ENCODE measurements around the gene HNRNPUL1. TPM values are rescaled to one million over a fixed set of nuclear protein-coding genes. Genes with fewer than 3 reads are reported as not detected.
A peak's percentile ranks its signal among the peaks of the same experiment; 100 is the strongest.

Gene HNRNPUL1
- total RNA-seq, 2 experiments from 2014 or later, result 298 to 301 TPM

DNA sequence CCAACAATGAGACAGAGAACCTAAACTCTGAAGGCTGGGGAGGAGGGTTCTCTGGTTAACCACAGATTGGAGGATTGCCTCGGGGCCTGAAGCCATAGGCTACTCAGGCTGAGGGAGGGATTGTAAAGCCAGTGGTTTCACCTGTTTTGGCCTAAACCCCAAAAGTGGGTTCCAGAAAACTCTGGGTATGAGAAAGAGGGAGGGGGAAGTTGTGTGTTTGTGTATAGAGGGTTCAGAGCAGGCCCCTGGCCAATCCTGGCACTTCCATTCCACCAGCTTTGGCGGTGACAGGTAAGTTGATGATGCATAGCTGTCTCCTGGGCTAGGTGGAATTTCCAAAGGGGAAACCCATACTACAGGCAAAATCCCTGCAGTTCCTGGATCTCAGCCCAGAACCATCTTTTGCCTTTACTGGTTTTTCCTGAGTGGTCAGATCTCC lies 32.3 kb downstream of the HNRNPUL1 start:
- Mint-ChIP-seq H3K4me1 (ENCODE audit: low read depth) (peaks cover 67% of the 10 kb centered on the region), H3K9me3 (no peaks in the 10 kb centered on the region), H3K27ac (peak overlapping the region; percentile 80), H3K36me3 (ENCODE audit: low read depth) (peaks cover 72% of the 10 kb centered on the region), H3K27me3 (ENCODE audit: low read depth) (no peaks in the 10 kb centered on the region), H3K4me3 (no peak overlapping the region)
- CTCF ChIA-PET, result interaction anchor here (1.4 kb wide), 1 partner anchor 12 kb away, joined by 3 read pairs; no protein-coding TSS in a partner anchor
- intact Hi-C loops (cut with micrococcal nuclease), result no loop called here
- no peak for DNase-seq

DNA sequence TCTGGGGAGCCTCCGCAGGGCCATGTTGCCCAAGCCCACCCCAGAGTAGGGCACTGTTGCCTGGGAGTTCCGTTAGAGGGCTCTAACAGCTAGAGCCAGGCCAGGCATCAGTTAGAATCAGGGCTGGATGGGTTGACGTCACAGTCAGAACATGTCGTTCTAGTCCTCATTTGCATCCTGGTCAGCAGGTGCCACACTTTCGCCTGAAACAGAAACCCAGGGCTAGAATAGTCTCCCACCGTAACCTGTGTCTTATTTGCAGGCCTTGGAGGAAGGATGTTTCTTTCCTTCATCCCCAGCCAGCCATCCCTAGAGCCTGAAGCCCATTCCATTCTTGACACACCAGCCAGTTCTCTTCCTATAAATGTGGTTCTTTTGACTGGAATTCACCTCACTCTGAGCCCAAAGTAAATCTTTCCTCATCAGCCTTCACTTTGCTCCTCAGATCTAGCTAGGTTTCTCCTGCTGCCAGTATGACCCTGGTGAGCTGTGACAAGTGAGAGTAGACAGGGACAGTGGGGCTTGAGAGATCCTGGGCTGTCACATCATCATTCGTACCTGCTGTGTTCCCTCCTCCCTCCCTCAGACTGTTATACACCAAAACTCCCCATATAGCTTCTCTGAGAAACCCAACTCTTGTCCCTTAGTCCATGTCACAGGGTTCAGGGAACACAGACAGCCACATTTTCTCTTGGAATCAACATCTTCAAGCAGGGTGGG lies 33.6 kb downstream of the HNRNPUL1 start:
- DNase-seq, result no peak
- intact Hi-C loops (cut with micrococcal nuclease), result no loop called here

DNA sequence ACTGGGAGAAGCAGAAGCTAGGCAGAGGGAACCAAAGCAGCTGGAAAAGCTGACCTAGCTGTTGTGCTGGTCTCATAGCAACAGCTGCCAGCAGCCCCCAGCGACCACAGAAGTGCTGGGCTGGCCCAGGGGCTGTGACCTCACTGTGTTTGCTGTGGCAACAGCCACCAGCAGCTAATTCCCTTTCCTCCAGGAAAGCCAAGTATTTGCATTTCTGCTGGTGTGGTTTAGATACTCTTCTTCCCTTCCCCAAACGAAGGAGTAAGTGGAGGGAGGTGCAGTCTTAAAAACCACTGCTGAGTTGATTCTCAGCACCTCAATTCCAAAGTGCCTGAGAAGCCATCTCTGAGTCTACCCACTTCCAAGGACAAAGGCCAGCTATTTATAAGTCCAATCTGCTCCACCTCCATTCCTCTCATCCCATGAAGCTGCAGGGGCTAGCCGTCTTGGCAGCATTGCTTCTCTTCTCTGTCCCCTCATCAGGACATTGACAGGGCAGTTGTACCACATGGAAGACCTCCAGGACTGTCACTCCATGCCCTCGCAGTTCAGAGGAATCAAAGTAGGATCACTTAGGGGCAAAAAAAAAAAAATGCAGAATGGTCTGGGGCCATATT lies 34.3 kb downstream of the HNRNPUL1 start:
- H3K9me3 Mint-ChIP-seq, result no peaks in the 10 kb centered on the region
- intact Hi-C loops (cut with micrococcal nuclease), result no loop called here
- DNase-seq, result no peak
- CTCF ChIA-PET, result interaction anchor here (0.5 to 2.3 kb wide), 5 partner anchors 9 to 133 kb away, joined by 3 to 11 read pairs (median 4); no protein-coding TSS in a partner anchor
- H3K27ac Mint-ChIP-seq, result peak overlapping the region; percentile 77
- H3K36me3 Mint-ChIP-seq (ENCODE audit: low read depth), result peaks cover 78% of the 10 kb centered on the region
- peaks cover 87% of the 10 kb centered on the region for H3K4me1 Mint-ChIP-seq (ENCODE audit: low read depth)
- H3K27me3 Mint-ChIP-seq (ENCODE audit: low read depth), result no peaks in the 10 kb centered on the region
- no peak overlapping the region for H3K4me3 Mint-ChIP-seq

More for the DNA sequence above, 33.6 kb downstream of the HNRNPUL1 start:
- Mint-ChIP-seq H3K4me1 (ENCODE audit: low read depth) (peaks cover 80% of the 10 kb centered on the region), H3K4me3 (no peak overlapping the region), H3K27ac (peak overlapping the region; percentile 80), H3K36me3 (ENCODE audit: low read depth) (peaks cover 74% of the 10 kb centered on the region), H3K9me3 (no peaks in the 10 kb centered on the region), H3K27me3 (ENCODE audit: low read depth) (no peaks in the 10 kb centered on the region)
- CTCF ChIA-PET, result interaction anchor here (1.4 to 2.3 kb wide), 3 partner anchors 10 to 93 kb away, joined by 3 to 11 read pairs (median 5); no protein-coding TSS in a partner anchor

DNA sequence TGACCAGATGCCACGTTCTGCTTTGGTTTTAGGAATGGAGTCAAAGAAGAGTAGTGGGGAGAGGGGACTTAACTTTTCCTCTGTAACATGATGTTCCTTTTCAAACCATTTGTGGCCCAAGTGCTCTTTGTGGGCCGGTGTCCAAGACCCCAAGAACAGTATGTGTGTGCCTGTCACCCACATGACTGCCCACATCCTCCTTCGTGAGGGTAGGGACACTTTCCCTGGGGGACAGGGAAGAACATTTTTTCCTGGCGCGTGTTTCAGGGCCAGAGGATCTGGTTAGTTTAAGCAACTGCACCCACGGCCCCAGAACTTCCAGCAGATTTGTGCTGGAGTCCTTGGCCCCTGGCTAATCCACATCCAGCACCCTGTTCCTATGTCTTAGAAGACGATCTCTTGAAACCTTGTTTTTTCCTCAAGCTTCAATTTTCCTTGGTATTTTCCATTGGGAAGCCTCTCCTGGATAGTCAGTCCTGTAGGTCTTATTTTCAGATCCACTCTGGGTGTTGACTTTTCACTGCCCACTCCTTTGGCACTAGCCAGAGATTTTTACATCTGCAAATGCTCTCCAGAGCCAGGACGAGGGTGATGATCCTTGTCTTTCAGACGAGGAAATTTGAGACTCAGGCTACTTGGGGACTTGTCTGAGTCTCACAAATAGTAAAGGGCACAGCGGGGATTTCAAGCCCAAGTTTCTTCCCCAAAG lies 35.0 kb downstream of the HNRNPUL1 start:
- intact Hi-C loops (cut with micrococcal nuclease), result no loop called here
- Mint-ChIP-seq H3K27ac (peak overlapping the region; percentile 54), H3K27me3 (ENCODE audit: low read depth) (no peaks in the 10 kb centered on the region), H3K4me3 (no peak overlapping the region), H3K9me3 (no peaks in the 10 kb centered on the region), H3K4me1 (ENCODE audit: low read depth) (peaks cover 95% of the 10 kb centered on the region), H3K36me3 (ENCODE audit: low read depth) (peaks cover 79% of the 10 kb centered on the region)
- CTCF ChIA-PET, result interaction anchor here (0.5 to 2.3 kb wide), 5 partner anchors 8 to 132 kb away, joined by 3 to 11 read pairs (median 4); no protein-coding TSS in a partner anchor
- no peak for DNase-seq

DNA sequence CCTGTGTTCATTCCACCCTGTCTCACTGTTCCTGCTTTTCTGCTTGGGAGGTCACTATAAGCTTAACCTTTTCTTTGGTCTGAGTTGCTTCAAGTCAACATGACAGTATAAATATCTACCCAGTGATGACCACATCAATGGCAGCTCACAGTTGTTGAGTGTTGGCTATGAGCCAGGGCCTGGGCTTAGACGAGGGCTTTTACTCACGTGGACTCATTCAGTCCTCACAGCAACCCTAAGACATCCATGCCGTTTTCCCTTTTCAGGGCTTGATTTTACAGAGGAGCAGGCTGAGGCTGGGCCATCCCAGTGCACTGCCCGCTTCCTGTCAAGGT lies 35.5 kb downstream of the HNRNPUL1 start:
- intact Hi-C loops (cut with micrococcal nuclease), result no loop called here

DNA sequence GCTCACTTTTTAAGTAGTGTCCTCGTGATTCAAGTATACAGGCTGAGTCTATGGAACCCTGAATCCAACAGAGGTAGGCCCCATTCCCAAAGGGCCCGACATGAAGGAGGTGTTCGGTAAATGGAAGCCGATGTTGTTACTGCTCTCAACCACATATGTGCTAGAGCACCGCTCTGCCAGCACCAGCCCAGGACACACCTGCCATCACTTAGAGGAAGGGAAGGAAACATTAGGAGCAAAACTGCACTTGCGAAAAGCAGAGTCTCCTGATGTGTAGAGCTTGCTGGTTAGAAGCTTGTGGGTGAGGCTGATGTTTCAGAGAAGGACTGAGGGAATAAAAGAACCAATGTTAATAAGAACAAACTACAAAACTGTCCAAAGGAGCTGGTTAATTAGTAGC lies 36.4 kb downstream of the HNRNPUL1 start:
- Mint-ChIP-seq H3K4me1 (ENCODE audit: low read depth) (peaks cover 100% of the 10 kb centered on the region), H3K9me3 (no peaks in the 10 kb centered on the region), H3K27me3 (ENCODE audit: low read depth) (no peaks in the 10 kb centered on the region), H3K36me3 (ENCODE audit: low read depth) (peaks cover 78% of the 10 kb centered on the region), H3K4me3 (no peak overlapping the region), H3K27ac (peak overlapping the region; percentile 2)
- CTCF ChIA-PET, result interaction anchor here (1.0 to 1.9 kb wide), 2 partner anchors 8 to 92 kb away, joined by 4 to 8 read pairs; no protein-coding TSS in a partner anchor
- intact Hi-C loops (cut with micrococcal nuclease), result no loop called here
- DNase-seq, result no peak

More for the DNA sequence above, 35.5 kb downstream of the HNRNPUL1 start:
- Mint-ChIP-seq H3K36me3 (ENCODE audit: low read depth) (peaks cover 79% of the 10 kb centered on the region), H3K27ac (peak overlapping the region; percentile 54), H3K4me3 (no peak overlapping the region), H3K9me3 (no peaks in the 10 kb centered on the region), H3K4me1 (ENCODE audit: low read depth) (peaks cover 100% of the 10 kb centered on the region), H3K27me3 (ENCODE audit: low read depth) (no peaks in the 10 kb centered on the region)
- CTCF ChIA-PET, result interaction anchor here (2.3 kb wide), 1 partner anchor 8 kb away, joined by 11 read pairs; no protein-coding TSS in a partner anchor
- peak; percentile 43 for DNase-seq

DNA sequence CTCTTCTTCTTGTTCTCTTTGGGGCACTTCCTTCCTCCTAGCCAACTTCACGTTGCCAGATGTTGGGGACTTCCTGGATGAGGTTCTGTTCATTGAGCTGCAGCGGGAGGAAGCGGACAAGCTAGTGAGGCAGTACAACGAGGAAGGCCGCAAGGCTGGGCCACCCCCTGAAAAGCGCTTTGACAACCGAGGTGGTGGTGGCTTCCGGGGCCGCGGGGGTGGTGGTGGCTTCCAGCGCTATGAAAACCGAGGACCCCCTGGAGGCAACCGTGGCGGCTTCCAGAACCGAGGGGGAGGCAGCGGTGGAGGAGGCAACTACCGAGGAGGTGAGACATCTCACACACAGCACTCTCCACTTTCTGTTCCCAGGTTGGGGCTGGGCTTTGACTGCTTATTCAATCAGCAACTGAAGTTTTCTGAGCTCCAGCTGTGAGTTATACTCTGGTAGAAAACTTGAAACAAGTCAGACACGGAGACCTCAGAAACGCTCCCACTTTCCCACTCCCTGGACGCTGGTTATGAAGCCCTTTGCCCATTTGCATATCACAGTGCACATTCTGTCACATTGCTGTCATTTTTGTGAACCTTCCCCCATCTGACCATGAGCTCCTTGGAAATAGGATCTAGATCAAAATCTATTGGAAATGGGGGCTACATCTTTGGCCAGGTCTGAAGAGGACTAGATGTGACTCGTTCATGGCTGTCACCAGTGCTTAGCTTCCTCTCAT lies 38.6 kb downstream of the HNRNPUL1 start:
- CTCF ChIA-PET, result interaction anchor here (0.6 to 1.5 kb wide), 4 partner anchors 12 to 98 kb away, joined by 3 to 6 read pairs (median 4); no protein-coding TSS in a partner anchor
- peaks cover 99% of the 10 kb centered on the region for H3K4me1 Mint-ChIP-seq (ENCODE audit: low read depth)
- DNase-seq, result peak; percentile 86
- intact Hi-C loops (cut with micrococcal nuclease), result loop anchor here (1.0 kb wide), 1 partner anchor 35 kb away; no protein-coding TSS in a partner anchor
- H3K36me3 Mint-ChIP-seq (ENCODE audit: low read depth), result peaks cover 75% of the 10 kb centered on the region
- H3K27ac Mint-ChIP-seq, result peak overlapping the region; percentile 95
- no peaks in the 10 kb centered on the region for H3K9me3 Mint-ChIP-seq
- no peaks in the 10 kb centered on the region for H3K27me3 Mint-ChIP-seq (ENCODE audit: low read depth)
- H3K4me3 Mint-ChIP-seq, result peak overlapping the region; percentile 53

DNA sequence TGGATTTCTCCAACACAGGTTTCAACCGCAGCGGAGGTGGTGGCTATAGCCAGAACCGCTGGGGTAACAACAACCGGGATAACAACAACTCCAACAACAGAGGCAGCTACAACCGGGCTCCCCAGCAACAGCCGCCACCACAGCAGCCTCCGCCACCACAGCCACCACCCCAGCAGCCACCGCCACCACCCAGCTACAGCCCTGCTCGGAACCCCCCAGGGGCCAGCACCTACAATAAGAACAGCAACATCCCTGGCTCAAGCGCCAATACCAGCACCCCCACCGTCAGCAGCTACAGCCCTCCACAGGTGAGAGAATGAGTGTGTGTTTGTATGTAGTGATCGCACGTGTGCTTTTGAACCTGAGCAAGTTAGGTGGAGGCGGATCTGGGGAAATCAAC lies 39.8 kb downstream of the HNRNPUL1 start:
- no peak for DNase-seq
- peaks cover 99% of the 10 kb centered on the region for H3K4me1 Mint-ChIP-seq (ENCODE audit: low read depth)
- H3K9me3 Mint-ChIP-seq, result no peaks in the 10 kb centered on the region
- H3K27me3 Mint-ChIP-seq (ENCODE audit: low read depth), result no peaks in the 10 kb centered on the region
- intact Hi-C loops (cut with micrococcal nuclease), result loop anchor here (1.0 kb wide), 1 partner anchor 37 kb away; no protein-coding TSS in a partner anchor
- H3K4me3 Mint-ChIP-seq, result no peak overlapping the region
- peak overlapping the region; percentile 95 for H3K27ac Mint-ChIP-seq
- H3K36me3 Mint-ChIP-seq (ENCODE audit: low read depth), result peaks cover 71% of the 10 kb centered on the region
- CTCF ChIA-PET, result no interaction called here

DNA sequence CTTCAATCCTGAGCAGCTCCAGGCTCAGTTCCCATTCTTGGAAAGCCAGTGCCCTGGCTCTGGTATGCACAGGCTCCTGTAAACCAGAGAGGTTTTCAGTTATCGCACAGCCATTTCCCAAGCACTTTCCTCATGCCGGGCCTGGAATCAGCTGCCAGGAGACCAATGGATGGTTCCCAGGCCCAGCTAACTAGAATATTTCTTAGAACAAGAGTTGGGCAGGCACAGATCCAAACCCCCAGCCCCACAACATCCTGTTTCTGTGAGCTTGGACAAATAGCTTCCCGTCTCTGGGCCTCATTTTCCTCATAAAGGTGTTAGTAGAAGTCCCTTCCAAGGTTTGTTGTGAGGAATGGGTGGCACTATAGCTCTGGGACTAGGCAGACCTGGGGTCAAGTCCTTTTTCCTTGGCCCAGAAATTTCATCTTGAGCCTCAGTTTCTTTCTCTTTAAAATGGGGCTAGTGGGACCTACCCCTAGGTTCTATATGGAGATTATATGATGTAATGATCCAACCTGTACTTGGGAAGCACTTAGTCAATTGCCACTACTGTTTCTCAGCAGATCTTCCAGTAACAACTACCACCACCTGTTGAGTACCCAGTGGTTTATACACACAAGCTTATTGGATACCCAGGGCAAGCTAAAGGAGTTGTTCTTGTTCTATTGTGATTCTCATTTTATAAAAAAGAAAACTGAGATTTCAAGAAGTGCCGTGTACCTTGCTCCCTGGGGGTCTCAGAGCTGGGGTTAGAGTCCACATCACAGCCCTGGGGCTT lies 40.7 kb downstream of the HNRNPUL1 start:
- no peaks in the 10 kb centered on the region for H3K27me3 Mint-ChIP-seq (ENCODE audit: low read depth)
- no peak for DNase-seq
- no peak overlapping the region for H3K4me3 Mint-ChIP-seq
- peaks cover 93% of the 10 kb centered on the region for H3K4me1 Mint-ChIP-seq (ENCODE audit: low read depth)
- CTCF ChIA-PET, result interaction anchor here (0.9 to 1.5 kb wide), 2 partner anchors 32 to 42 kb away, joined by 4 to 5 read pairs; no protein-coding TSS in a partner anchor
- no peaks in the 10 kb centered on the region for H3K9me3 Mint-ChIP-seq
- intact Hi-C loops (cut with micrococcal nuclease), result loop anchor here (5.0 kb wide), 1 partner anchor 292 kb away; no protein-coding TSS in a partner anchor
- peaks cover 62% of the 10 kb centered on the region for H3K36me3 Mint-ChIP-seq (ENCODE audit: low read depth)
- peak overlapping the region; percentile 95 for H3K27ac Mint-ChIP-seq

DNA sequence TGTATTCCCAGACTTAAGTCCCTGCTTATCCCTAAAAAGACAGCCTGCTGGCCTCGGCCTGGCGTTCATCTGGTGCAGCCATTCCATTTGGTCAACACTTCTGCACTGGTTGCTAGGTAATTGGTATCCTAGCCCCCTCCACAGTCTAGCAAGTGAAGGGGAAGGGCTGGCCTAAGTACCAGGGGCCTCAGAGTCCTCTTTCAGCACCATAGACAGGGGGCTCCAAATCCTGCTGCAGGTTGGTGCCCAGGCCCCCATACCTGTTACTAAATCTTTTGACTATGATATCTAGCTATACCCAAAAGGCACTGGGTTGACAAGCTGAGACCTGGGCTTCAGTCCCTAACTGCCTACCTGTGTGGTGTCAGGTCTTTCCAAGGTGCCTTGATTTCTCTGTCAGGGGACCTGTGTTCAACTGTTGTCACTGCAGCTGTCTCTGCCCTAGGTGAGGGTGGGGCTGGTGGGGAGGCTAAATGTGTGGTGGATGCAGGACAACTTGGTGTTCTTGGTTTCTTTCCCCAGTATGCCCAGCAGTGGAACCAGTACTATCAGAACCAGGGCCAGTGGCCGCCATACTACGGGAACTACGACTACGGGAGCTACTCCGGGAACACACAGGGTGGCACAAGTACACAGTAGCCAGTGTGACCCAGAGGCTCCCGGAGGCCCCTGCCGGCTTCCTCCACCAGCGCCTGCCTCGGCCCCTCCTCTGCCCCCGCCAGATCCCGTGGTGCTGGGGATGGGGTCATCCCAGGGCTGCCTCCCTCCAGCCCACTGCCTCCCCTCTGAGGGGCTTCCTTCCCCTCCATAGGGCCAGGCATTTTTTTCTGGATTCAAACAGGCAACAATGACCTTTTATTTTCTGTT lies 42.0 kb downstream of the HNRNPUL1 start:
- CTCF ChIA-PET, result interaction anchor here (0.6 to 1.5 kb wide), 2 partner anchors 26 to 43 kb away, joined by 3 to 4 read pairs; no protein-coding TSS in a partner anchor
- no peak for DNase-seq
- peaks cover 59% of the 10 kb centered on the region for H3K36me3 Mint-ChIP-seq (ENCODE audit: low read depth)
- H3K27me3 Mint-ChIP-seq (ENCODE audit: low read depth), result no peaks in the 10 kb centered on the region
- peaks cover 89% of the 10 kb centered on the region for H3K4me1 Mint-ChIP-seq (ENCODE audit: low read depth)
- no peak overlapping the region for H3K4me3 Mint-ChIP-seq
- intact Hi-C loops (cut with micrococcal nuclease), result loop anchor here (5.0 kb wide), 1 partner anchor 291 kb away; no protein-coding TSS in a partner anchor
- H3K27ac Mint-ChIP-seq, result peak overlapping the region; percentile 96
- H3K9me3 Mint-ChIP-seq, result no peaks in the 10 kb centered on the region
